Central memory CD4-positive, alpha-beta T cell (primary cell): ENCODE data around the gene SRRT.
"Not testable (repeated sequence)": the region's sequence is repeated elsewhere in the genome, so short reads cannot be mapped to it uniquely, and the experiment has no call there.

Source experiments
- DNase-seq: peaks from one replicate; pipeline ENCODE4 v3.0.0; 2022

Gene SRRT

DNA sequence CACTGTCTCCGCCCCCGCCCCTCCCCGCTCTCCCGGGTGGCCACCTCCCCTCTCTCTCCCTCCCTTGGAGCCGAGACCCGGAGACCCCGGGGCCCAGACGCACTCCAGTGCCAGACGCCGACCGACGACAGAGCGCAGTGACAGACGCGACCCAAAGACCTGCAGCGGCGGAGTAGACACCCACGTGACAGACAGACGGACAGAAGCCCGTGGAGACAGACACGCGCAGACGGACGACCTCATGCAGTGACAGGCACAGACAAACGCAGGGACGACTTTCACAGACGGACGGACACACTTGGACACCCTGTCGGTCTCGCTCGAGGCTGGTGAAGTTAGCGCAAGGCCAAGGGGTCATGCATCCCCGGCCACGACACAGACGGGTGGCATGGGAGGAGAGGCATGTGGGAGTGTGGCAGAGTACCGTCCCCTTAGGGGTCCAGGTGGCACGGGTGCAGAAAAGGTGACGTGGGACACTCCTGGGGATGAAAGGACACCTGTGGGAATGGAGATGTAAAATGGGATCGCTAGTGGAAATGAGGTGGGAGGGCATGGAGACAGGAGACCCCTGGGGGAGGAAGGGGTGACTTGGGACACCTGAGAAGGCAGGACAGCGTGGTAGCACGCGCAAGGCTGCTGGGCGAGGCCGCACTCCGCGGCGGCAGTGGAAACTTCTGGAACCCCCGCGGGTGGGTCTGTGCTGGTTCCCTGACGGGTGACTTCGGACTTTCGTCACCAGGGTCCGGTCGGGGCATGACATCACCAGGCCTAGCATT is 21.2 kb downstream of the SRRT start:
- no peak for DNase-seq

DNA sequence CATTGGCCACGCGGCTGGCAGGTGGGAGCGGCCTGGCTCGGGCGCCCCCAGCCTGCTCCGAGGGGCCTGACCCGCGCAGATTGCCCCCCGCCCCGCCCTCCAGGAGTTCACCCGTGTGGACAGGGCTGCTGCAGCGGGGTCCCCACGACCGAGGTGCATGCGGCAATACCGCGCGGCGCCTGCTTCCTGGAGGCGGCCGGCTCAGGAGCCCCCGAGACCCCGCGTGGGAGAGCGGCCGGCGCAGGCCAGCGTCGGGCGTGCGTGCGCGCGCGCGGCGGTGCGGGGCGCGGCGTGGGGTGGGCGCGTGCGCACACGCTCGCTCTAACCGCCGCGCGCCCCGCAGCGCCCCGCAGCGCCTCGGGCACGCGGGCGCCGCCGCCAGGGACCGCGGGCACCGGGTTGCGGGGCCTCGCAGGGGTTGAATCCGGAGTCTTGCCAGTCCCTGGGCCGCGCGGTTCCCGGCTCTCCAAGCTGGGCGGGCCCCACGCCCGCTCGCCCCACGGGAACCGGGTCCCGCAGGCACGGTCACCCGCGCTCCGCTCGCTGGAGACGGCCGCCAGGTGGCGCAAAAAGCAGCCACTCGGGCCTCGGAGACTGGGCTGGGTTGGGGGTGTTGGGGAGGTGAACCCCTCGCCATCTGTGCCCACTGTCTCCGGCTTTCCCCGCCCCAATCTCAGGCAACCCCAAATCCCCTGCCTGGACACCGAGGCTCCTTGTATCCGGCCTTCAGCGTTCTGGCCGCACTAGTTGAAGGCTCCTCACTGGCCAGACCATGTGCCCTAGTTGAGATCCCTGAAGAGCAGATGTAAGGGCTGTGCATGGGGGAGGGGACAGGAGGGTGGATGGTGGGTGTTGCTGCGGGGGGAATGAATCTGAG is 22.1 kb downstream of the SRRT start:
- peak; percentile 40 for DNase-seq

- DNase-seq: no peak
Observed at GRCh38 chr7:100897772-100898454, 23.0 kb downstream of the SRRT start.

DNA sequence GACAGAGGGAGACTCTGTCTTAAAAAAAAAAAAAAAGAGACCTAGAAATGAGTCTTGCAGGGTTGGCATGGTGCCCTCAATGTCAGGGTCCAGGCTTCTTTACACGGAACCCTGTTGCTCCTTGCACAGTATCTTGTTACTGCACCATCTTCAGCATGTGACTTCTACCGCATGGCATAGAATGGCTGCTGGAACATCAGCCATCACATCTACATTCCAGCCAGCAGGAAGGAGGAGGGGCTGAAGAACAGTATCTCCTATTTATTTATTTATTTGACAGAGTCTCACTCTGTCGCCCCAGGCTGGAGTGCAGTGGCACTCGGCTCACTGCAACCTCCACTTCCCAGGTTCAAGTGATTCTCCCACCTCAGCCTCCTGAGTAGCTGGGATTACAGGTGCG is 24.5 kb downstream of the SRRT start:
- DNase-seq: no peak

DNA sequence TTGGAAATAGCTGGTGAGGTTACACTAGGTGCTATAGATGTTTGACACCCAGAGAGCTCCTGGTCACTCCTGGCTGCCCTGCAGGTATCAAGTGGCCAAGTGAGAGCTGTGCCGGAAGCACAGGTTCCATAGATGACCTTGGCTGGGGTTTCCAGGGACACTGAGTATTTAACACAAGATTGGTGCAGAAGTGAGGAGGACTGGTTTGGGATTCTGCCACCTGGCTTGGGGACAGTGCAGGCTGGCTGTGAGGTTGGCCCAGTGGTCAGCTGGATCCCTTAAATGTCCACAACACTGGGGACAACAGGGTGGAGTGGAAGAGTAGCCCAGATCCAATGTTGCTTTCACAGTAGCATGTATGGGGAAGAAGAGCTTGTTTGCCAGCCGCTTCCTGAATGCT is 26.1 kb downstream of the SRRT start:
- no peak for DNase-seq

DNA sequence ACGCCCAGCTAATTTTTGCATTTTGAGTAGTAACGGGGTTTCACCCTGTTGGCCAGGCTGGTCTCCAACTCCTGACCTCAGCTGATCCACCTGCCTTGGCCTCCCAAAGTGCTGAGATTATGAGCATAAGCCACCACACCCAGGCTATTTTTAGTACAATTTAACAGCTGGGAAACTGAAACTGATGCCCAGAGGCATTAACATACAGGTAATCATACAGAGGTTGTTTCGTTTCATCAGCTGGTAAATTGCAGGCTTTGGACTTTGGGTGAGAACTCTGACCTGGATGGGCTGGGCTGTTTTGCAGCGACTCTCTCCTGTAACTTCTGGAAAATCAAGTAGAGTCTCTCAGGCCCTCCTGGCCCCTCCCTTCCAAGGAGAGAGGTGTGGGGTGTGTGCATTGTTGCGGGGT is 27.0 kb downstream of the SRRT start:
- no peak for DNase-seq

- DNase-seq: no peak
Observed at GRCh38 chr7:100902638-100903037, 27.7 kb downstream of the SRRT start.

GRCh38 chr7:100908512-100908911 is 33.6 kb downstream of the SRRT start:
- no peak for DNase-seq

- not testable (repeated sequence) for DNase-seq
Observed at GRCh38 chr7:100910443-100910842, 35.5 kb downstream of the SRRT start.

DNA sequence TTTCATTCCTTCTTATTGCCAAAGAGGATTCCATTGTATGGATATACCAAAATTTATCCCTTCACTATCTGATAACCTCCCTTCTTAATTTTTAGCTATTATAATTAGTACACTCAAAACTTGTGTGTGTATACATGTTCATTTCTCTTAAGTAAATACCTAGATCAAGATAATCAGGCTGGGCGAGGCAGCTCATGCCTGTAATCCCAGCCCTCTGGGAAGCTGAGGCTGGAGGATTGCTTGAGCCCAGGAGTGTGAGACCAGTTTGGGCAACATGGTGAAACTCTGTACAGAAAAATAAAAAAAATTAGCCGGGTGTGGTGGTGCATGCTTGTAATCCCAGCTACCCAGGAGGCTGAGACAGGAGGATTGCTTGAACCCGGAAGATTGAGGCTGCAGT is 36.6 kb downstream of the SRRT start:
- DNase-seq: no peak

GRCh38 chr7:100914208-100914878 is 39.4 kb downstream of the SRRT start:
- no peak for DNase-seq

DNA sequence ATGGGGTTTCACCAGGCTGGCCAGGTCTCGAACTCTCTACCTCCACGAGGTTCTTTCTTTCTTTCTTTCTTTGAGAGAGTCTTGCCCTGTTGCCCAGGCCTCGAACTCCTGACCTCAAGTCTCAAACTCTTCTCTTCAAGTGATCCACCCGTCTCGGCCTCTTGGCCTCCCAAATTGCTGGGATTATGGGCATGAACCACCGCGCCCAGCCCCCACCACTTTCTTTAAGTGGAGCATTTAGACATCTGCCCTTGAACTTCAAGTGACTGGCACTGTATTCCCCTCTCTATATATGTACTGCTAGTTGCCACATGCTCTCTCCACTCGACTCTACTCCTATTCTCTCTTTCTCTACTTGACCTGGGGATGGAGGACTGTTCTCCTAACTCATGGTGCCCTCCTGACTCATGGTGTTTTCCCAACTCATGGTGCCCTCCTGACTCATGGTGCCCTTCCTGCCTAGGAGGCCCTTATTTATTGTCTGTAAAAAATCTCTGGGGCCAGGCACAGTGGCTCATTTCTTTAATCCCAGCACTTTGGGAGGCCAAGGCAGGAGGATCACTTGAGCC is 40.1 kb downstream of the SRRT start:
- no peak for DNase-seq

DNA sequence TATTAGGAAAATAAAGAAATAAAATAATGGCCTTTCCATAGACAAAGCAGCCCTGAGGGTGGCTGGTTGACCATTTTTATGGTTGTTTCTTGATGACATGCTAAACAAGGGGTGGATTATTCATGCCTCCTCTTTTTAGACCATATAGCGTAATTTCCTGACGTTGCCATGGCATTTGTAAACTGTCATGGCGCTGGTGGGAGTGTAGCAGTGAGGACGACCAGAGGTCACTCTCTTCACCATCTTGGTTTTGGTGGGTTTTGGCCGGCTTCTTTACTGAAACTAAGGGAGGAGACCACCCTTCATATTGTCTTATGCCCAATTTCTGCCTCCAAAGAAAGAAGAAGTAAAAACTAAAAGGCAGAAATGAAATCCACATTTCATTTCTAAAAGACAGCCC is 44.4 kb downstream of the SRRT start:
- not testable (repeated sequence) for DNase-seq

DNA sequence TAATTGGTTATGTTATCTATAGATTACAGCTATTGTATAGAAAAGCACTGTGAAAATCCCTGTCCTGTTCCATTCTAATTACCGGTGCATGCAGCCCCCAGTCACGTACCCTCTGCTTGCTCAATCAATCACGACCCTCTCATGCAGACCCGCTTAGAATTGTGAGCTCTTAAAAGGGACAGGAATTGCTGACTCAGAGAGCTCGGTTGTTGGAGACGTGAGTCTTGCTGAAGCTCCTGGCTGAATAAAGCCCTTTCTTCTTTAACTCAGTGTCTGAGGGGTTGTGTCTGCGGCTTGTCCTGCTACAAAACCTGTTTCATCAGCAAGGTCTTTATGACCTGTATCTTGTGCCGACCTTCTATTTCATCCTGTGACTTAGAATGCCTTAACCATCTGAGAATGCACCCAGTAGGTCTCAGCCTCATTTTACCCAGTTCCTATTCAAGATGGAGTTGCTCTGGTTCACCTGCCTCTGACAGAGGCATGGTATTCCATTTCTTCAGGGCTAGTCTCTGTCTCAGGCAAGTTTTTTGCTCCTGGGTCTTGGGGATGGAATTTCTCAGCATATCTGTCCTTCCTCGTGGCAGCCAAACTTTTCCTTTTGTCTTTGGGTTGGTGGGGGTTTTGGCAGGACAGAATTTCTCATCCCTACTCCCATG is 45.0 kb downstream of the SRRT start:
- not testable (repeated sequence) for DNase-seq

DNA sequence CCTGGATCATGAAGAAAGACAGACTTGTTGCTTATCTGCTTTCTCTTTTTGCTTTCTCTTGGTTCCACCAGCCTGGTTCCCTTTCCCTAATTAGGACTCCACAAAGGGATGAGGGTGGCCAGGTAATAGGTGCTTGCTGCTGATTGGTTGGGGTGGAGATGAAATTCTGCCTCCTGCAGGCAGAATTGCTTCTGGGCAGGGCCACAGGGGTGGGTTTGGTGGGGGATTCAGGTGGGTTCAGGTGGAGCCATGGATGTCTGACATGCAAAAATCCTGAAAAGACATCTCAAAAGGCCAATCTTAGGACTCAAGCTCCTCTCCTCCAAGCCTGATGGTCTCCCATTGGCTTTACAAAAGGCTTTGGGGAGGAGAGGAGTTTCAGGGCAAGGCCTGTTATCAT is 46.1 kb downstream of the SRRT start:
- no peak for DNase-seq

DNA sequence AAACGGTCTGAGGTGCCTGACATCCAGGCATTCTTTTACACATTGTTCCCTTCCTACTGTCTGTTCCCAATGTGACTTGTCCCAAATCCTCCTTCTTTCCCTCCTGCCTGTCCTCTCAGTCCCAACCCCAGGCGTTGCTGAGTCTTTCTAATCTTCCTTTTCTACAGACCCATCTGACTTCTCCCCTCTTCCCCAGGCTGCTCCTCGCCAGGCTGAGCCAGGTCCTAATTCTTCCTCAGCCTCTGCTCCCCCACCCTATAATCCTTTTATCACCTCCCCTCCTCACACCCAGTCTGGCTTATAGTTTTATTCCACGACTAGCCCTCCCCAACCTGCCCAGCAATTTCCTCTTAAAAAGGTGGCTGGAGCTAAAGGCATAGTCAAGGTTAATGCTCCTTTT is 48.7 kb downstream of the SRRT start:
- DNase-seq: not testable (repeated sequence)

DNA sequence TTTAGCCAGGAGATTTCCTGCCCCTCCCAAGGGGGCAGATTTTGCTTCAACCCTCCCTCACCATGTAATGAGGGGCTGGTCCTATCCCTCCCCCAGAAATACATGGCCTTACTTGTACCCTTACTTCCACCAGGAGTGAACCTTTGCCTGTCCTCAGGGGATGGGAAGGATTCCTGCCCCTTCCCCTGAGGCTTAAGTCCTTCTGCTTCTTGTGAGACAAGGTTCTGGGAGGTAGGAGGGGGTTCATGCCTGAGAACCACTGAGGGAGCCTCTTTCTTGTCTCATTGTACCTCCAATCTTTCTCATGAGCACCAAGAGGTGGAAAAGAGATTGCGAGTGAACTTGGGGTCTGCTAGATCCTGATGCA is 54.9 kb downstream of the SRRT start:
- DNase-seq: no peak

GRCh38 chr7:100933734-100934133 is 58.8 kb downstream of the SRRT start:
- no peak for DNase-seq

- DNase-seq: not testable (repeated sequence)
Observed at GRCh38 chr7:100935381-100935780, 60.5 kb downstream of the SRRT start.

DNA sequence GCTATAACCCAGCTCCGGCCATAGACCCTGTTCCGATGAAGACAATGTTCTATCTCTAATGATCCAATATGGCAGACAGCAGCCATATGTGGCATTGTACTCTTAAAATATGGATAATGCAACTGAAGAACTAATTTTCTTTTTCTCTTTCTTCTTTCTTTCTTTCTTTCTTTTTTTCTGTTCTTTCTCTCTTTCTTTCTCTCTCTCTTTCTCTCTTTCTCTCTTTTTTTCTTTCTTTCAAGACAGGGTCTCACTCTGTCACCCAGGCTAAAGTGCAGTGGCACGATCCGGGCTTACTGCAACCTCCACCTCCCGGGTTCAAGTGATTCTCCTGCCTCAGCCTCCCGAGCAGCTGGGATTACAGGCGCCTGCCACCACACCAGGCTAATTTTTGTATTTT is 61.3 kb downstream of the SRRT start:
- DNase-seq: not testable (repeated sequence)
